HEK293T (cell line): Measurements from ENCODE around the gene ACP1.

Experiments
- FOXA1 ChIP-seq: fragments of 450-650 bp; IDR thresholded peaks from 2 replicates; pipeline ENCODE4 v1.6.1; 2016; ENCODE audit warnings: mild to moderate bottlenecking
- HDGF ChIP-seq: fragments of 450-650 bp; IDR thresholded peaks from 2 replicates; pipeline ENCODE4 v1.6.1; 2017; ENCODE audit warnings: antibody characterized with exemption, borderline replicate concordance
- L3MBTL2 ChIP-seq: fragments of 450-650 bp; conservative IDR thresholded peaks from 2 replicates; pipeline ENCODE4 v1.6.1; 2016; ENCODE audit warnings: mild to moderate bottlenecking
- NFRKB ChIP-seq: fragments of 450-650 bp; IDR thresholded peaks from 2 replicates; pipeline ENCODE4 v1.6.1; 2016; ENCODE audit warnings: mild to moderate bottlenecking, moderate library complexity
- PKNOX1 ChIP-seq: fragments of 450-650 bp; IDR thresholded peaks from 2 replicates; pipeline ENCODE4 v1.6.1; 2016
- SP1 ChIP-seq: fragments of 450-650 bp; IDR thresholded peaks from 2 replicates; pipeline ENCODE4 v1.6.1; 2017
- SUZ12 ChIP-seq: fragments of 450-650 bp; IDR thresholded peaks from 2 replicates; pipeline ENCODE4 v1.6.1; 2016; ENCODE audit warnings: mild to moderate bottlenecking
- TARDBP ChIP-seq: fragments of 450-650 bp; IDR thresholded peaks from 2 replicates; pipeline ENCODE4 v1.6.1; 2016

- TF ChIP-seq SUZ12, result no peak
- TF ChIP-seq HDGF, result no peak
- TF ChIP-seq SP1, result no peak
- TF ChIP-seq FOXA1, result no peak
- no peak for TF ChIP-seq L3MBTL2
- no peak for TF ChIP-seq NFRKB
- TF ChIP-seq TARDBP, result no peak
- no peak for TF ChIP-seq PKNOX1
Measured at GRCh38 chr2:284896-285492, 20.2 kb downstream of the ACP1 start.
